CD14-positive monocyte (primary cell): ENCODE data around the gene WWOX. TPM values are rescaled to one million over a fixed set of nuclear protein-coding genes. Genes with fewer than 3 reads are reported as not detected.

Experiments
- DNase-seq, 3 donors: peaks; one replicate each; pipeline ENCODE4 v3.0.0-alpha.2; 2011 to 2022
- H2AFZ ChIP-seq: 2 replicates; pipeline ENCODE4 v1.6.0; 2012; ENCODE audit warnings: mild to moderate bottlenecking, low read depth, low read length, inconsistent platforms; ENCODE audit not compliant: insufficient read depth, poor library complexity, severe bottlenecking
- H3K27ac ChIP-seq, 2 donors: 1 replicate in 1 of 2; 2 replicates in 1 of 2; pipeline ENCODE4 v1.5.1; 2012 to 2013; ENCODE audit warnings: low read length in 2 of 2, control low read depth in 1 of 2, inconsistent platforms in 1 of 2, low read depth in 1 of 2, mild to moderate bottlenecking in 1 of 2
- H3K27me3 ChIP-seq, 2 donors: one replicate each; pipeline versions ENCODE4 v1.6.0 to v1.6.1; 2011 to 2013; ENCODE audit warnings: low read length in 2 of 2; ENCODE audit not compliant: control insufficient read depth in 2 of 2, insufficient read depth in 2 of 2
- H3K36me3 ChIP-seq, 2 donors: replicated peaks in 1 of 2; 1 replicate in 1 of 2; 2 replicates in 1 of 2; pipeline versions ENCODE4 v1.5.1 to v1.6.1; 2012 to 2013; ENCODE audit warnings: low read length in 2 of 2, control low read depth in 1 of 2, inconsistent platforms in 1 of 2, mild to moderate bottlenecking in 1 of 2; ENCODE audit not compliant: insufficient read depth in 2 of 2, control insufficient read depth in 1 of 2
- H3K4me1 ChIP-seq, 2 donors: 1 replicate in 1 of 2; 2 replicates in 1 of 2; pipeline versions ENCODE4 v1.5.1 to v1.6.1; 2012 to 2013; ENCODE audit warnings: low read length in 2 of 2, control low read depth in 1 of 2, inconsistent platforms in 1 of 2, mild to moderate bottlenecking in 1 of 2, moderate library complexity in 1 of 2; ENCODE audit not compliant: insufficient read depth in 2 of 2, control insufficient read depth in 1 of 2
- H3K4me2 ChIP-seq: replicated peaks from 2 replicates; pipeline ENCODE3; 2012; ENCODE audit warnings: low read length, moderate library complexity, mild to moderate bottlenecking; ENCODE audit not compliant: poor library complexity, severe bottlenecking; ENCODE audit errors: extremely low read depth
- H3K4me3 ChIP-seq, 3 experiments: fragments of 200-600 bp in 1 of 3; sonication (generic) in 1 of 3; replicated peaks in 1 of 3; 1 replicate in 2 of 3; 2 replicates in 1 of 3; pipeline ENCODE4 v1.5.1; 2011 to 2013; ENCODE audit warnings: low read length in 3 of 3, mild to moderate bottlenecking in 3 of 3, control low read depth in 2 of 3, low read depth in 2 of 3, inconsistent platforms in 1 of 3, moderate library complexity in 1 of 3
- H3K79me2 ChIP-seq: 2 replicates; pipeline ENCODE4 v1.6.0; 2012; ENCODE audit warnings: mild to moderate bottlenecking, control low read depth, inconsistent platforms, low read length, moderate library complexity; ENCODE audit not compliant: insufficient read depth
- H3K9ac ChIP-seq: 2 replicates; pipeline ENCODE4 v1.6.0; 2017; ENCODE audit warnings: low read length, mild to moderate bottlenecking; ENCODE audit not compliant: insufficient read depth, poor library complexity, severe bottlenecking
- H3K9me3 ChIP-seq, 2 donors: replicated peaks in 1 of 2; 1 replicate in 1 of 2; 2 replicates in 1 of 2; pipeline versions ENCODE4 v1.5.1 to v1.6.1; 2012 to 2013; ENCODE audit warnings: low read length in 2 of 2, control low read depth in 1 of 2; ENCODE audit not compliant: control insufficient read depth in 1 of 2, insufficient read depth in 1 of 2
- H4K20me1 ChIP-seq: 2 replicates; pipeline ENCODE4 v1.6.0; 2012; ENCODE audit warnings: mild to moderate bottlenecking, low read length, control low read depth, moderate library complexity; ENCODE audit not compliant: insufficient read depth
- H3K27ac Mint-ChIP-seq, 7 donors: one replicate each; pipeline ENCODE4 v1.8.0; 2020; ENCODE audit warnings: mild to moderate bottlenecking in 7 of 7, mixed read lengths in 7 of 7, moderate library complexity in 6 of 7, inconsistent platforms in 2 of 7
- H3K27me3 Mint-ChIP-seq, 3 donors: one replicate each; pipeline ENCODE4 v1.8.0; 2021 to 2022; ENCODE audit warnings: low read depth in 3 of 3, mild to moderate bottlenecking in 3 of 3, mixed read lengths in 3 of 3, moderate library complexity in 3 of 3, inconsistent platforms in 1 of 3
- H3K36me3 Mint-ChIP-seq, 2 donors: one replicate each; pipeline ENCODE4 v1.8.0; 2020; ENCODE audit warnings: mixed read lengths in 2 of 2, inconsistent platforms in 1 of 2, mild to moderate bottlenecking in 1 of 2
- H3K4me1 Mint-ChIP-seq: one replicate; pipeline ENCODE4 v1.8.0; 2020; ENCODE audit warnings: mild to moderate bottlenecking, mixed read lengths
- H3K4me3 Mint-ChIP-seq, 2 donors: one replicate each; pipeline ENCODE4 v1.8.0; 2020; ENCODE audit warnings: mild to moderate bottlenecking in 2 of 2, mixed read lengths in 2 of 2, moderate library complexity in 1 of 2
- H3K9me3 Mint-ChIP-seq, 7 donors: one replicate each; pipeline ENCODE4 v1.8.0; 2020 to 2022; ENCODE audit warnings: mixed read lengths in 7 of 7, mild to moderate bottlenecking in 6 of 7, moderate library complexity in 6 of 7, inconsistent platforms in 2 of 7
- WGBS: methylation state at CpG from one replicate; pipeline ENCODE4 v1.1.5; 2013; ENCODE audit warnings: missing lambda C conversion rate; ENCODE audit not compliant: insufficient coverage; 5-methylcytosine and 5-hydroxymethylcytosine counted together
- intact Hi-C, 2 donors: fragments of 100-400 bp; cut with micrococcal nuclease; formaldehyde crosslinking; loops; one replicate each; pipeline versions ENCODE4 v1.15.0 to v1.15.1; 2023
- polyA plus RNA-seq, 3 donors: library from polyadenylated mRNA; depleted of rRNA in 1 of 3; unstranded in 2 of 3; stranded (reverse) in 1 of 3; fragments of 300-500 nt in 2 of 3; fragments of >200 nt in 1 of 3; fragmentation: Illumina TruSeq in 2 of 3; gene quantifications; 1 replicate in 2 of 3; 2 replicates in 1 of 3; pipeline ENCODE4 v1.2.3, GENCODE V29; 2012 to 2021
- TF ChIP-seq, protein P1 (sequence below): fragments of 200-600 bp; IDR thresholded peaks from one replicate; pipeline ENCODE4 v1.8.0; 2022; ENCODE audit warnings: antibody characterized with exemption, mild to moderate bottlenecking

WWOX gene
- polyA plus RNA-seq, 3 donors, result 4.0 to 7.0 (median 6.3) TPM

GRCh38 chr16:78458588-78458987 is 359.1 kb downstream of the WWOX start:
- H3K36me3 ChIP-seq, result no peaks in the 10 kb centered on the region
- intact Hi-C loops, result no loop called here
- WGBS, result no CpG with 5 or more reads among the region's 2 CpGs
- H4K20me1 ChIP-seq, result no peaks in the 10 kb centered on the region
- H3K79me2 ChIP-seq, result no peaks in the 10 kb centered on the region
- H3K4me2 ChIP-seq, result no peak overlapping the region
- Mint-ChIP-seq H3K4me3 (no peak overlapping the region), H3K27me3 (peaks cover 0 to 2% (median 0%) of the 10 kb centered on the region in 3 donors), H3K36me3 (no peaks in the 10 kb centered on the region), H3K27ac (no peak overlapping the region), H3K4me1 (peaks cover 12% of the 10 kb centered on the region), H3K9me3 (peaks cover 0 to 2% (median 0%) of the 10 kb centered on the region in 7 donors)
- no peak overlapping the region for H3K9ac ChIP-seq
- no peaks in the 10 kb centered on the region for H3K4me1 ChIP-seq
- TF ChIP-seq, protein P1, sequence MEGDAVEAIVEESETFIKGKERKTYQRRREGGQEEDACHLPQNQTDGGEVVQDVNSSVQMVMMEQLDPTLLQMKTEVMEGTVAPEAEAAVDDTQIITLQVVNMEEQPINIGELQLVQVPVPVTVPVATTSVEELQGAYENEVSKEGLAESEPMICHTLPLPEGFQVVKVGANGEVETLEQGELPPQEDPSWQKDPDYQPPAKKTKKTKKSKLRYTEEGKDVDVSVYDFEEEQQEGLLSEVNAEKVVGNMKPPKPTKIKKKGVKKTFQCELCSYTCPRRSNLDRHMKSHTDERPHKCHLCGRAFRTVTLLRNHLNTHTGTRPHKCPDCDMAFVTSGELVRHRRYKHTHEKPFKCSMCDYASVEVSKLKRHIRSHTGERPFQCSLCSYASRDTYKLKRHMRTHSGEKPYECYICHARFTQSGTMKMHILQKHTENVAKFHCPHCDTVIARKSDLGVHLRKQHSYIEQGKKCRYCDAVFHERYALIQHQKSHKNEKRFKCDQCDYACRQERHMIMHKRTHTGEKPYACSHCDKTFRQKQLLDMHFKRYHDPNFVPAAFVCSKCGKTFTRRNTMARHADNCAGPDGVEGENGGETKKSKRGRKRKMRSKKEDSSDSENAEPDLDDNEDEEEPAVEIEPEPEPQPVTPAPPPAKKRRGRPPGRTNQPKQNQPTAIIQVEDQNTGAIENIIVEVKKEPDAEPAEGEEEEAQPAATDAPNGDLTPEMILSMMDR, result no peak
- H3K4me3 ChIP-seq, result no peak overlapping the region
- no peak overlapping the region for H3K27ac ChIP-seq
- no peak overlapping the region for H2AFZ ChIP-seq
- no peaks in the 10 kb centered on the region for H3K9me3 ChIP-seq
- no peaks in the 10 kb centered on the region for H3K27me3 ChIP-seq
- no peak for DNase-seq

DNA sequence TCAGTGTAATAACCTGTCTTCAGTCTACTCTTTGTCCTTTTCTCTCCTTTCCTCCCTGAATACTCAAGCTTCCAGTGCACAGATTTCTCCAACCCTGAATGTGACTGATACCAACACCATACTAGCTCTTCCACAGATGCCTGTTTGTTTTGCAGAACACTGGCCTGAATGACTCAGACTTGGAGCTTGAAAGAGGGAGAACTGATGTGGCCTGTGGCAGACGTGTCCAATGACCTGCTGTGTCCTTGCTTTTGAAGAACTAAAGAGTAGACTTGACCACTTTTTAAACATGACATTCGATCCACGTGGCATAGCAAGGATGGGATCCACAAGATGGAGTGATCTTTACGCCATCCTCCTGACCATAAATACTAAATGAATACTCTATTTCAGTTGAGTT is 361.0 kb downstream of the WWOX start:
- 11% methylated on average over 1 of the region's 4 CpGs for WGBS
- no peak overlapping the region for H3K27ac Mint-ChIP-seq
- H3K4me1 ChIP-seq, result no peaks in the 10 kb centered on the region

More for the DNA sequence above, 361.0 kb downstream of the WWOX start:
- H3K9me3 ChIP-seq, result peaks cover 0 to 2% of the 10 kb centered on the region in 2 donors
- H4K20me1 ChIP-seq, result no peaks in the 10 kb centered on the region
- H3K4me3 Mint-ChIP-seq, result no peak overlapping the region
- no peaks in the 10 kb centered on the region for H3K36me3 ChIP-seq
- H2AFZ ChIP-seq, result no peak overlapping the region
- intact Hi-C loops, result no loop called here
- H3K36me3 Mint-ChIP-seq, result no peaks in the 10 kb centered on the region
- H3K4me2 ChIP-seq, result no peak overlapping the region
- no peak overlapping the region for H3K4me3 ChIP-seq
- H3K27me3 ChIP-seq, result no peaks in the 10 kb centered on the region
- H3K79me2 ChIP-seq, result no peaks in the 10 kb centered on the region
- H3K4me1 Mint-ChIP-seq, result peaks cover 12% of the 10 kb centered on the region
- no peak overlapping the region for H3K27ac ChIP-seq
- peaks cover 2 to 9% (median 7%) of the 10 kb centered on the region in 7 donors for H3K9me3 Mint-ChIP-seq
- TF ChIP-seq, protein P1, result no peak
- H3K9ac ChIP-seq, result no peak overlapping the region
- no peak for DNase-seq
- H3K27me3 Mint-ChIP-seq, result no peaks in the 10 kb centered on the region
